Osteocyte (in vitro differentiated cells): ENCODE results near the gene ZNF790. TPM values are rescaled to one million over a fixed set of nuclear protein-coding genes. Genes with fewer than 3 reads are reported as not detected.
A peak's percentile ranks its signal among the peaks of the same experiment; 100 is the strongest.

Source experiments
- DNase-seq: peaks from one replicate; pipeline ENCODE4 v3.0.0; 2021; ENCODE audit warnings: mixed read lengths; ENCODE audit not compliant: unreplicated experiment; ENCODE audit errors: extremely low spot score
- H3K27ac Mint-ChIP-seq: one replicate; pipeline ENCODE4 v1.8.0; 2021; ENCODE audit warnings: mild to moderate bottlenecking, mixed read lengths; ENCODE audit not compliant: unreplicated experiment
- H3K27me3 Mint-ChIP-seq: one replicate; pipeline ENCODE4 v1.8.0; 2021; ENCODE audit warnings: mixed read lengths; ENCODE audit not compliant: unreplicated experiment
- H3K36me3 Mint-ChIP-seq: one replicate; pipeline ENCODE4 v1.8.0; 2021; ENCODE audit warnings: mixed read lengths; ENCODE audit not compliant: unreplicated experiment
- H3K4me1 Mint-ChIP-seq: one replicate; pipeline ENCODE4 v1.8.0; 2021; ENCODE audit warnings: mixed read lengths; ENCODE audit not compliant: unreplicated experiment
- H3K4me3 Mint-ChIP-seq: one replicate; pipeline ENCODE4 v1.8.0; 2021; ENCODE audit warnings: mild to moderate bottlenecking, moderate library complexity, mixed read lengths; ENCODE audit not compliant: unreplicated experiment
- H3K9me3 Mint-ChIP-seq: one replicate; pipeline ENCODE4 v1.8.0; 2021; ENCODE audit warnings: mixed read lengths; ENCODE audit not compliant: unreplicated experiment
- total RNA-seq: library from RNA; stranded (reverse); gene quantifications from 2 replicates; pipeline ENCODE4 v1.2.1, GENCODE V29; 2021
- TF ChIP-seq, protein P1 (sequence below): fragments of 200-600 bp; sonication (generic); IDR thresholded peaks from 2 replicates; pipeline ENCODE4 v1.5.0; 2021; ENCODE audit warnings: antibody characterized with exemption, mild to moderate bottlenecking, moderate library complexity

ZNF790 gene
- total RNA-seq, 1 donor from 2014 or later: 10.3 TPM

DNA sequence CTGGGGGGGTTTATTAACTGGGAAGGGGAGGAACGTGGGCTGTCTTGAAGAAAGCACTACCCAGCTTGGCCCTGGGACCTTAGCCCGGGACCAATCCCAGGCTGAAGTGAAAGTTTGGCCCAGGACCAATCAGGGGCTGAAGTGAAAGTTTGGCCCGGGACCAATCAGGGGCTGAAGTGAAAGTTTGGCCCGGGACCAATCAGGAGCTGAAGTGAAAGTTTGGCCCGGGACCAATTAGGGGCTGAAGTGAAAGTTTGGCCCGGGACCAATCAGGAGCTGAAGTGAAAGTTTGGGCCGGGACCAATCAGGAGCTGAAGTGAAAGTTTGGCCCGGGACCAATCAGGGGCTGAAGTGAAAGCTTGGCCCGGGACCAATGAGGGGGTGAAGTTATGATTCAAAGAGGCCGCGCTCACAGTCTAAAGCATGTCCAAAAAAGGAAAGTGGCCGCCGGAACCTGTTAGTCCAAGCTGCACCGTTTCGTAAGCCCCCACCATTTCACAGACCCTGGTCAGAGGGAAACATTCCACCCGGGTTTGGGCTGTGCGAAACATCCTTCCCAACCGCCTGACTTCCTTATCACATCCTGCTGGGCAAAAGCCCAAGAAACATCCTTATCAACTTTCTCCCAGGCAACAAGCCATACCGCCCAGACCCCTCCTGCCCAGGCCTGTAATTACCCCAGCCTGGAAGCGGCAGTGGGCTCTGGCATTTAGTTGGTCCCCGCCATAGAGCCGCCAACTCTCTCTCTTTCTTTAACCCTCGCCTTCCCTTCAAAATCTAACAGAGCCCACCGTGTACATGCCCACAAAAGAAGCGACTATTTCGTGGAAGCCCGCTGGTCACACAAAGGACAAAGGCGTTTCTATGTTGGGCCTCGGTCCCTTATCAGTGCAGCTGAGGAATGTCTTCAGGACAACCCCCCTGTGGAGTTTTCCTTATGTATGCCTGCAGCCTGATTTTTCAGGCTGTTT is 66.6 kb downstream of the ZNF790 start:
- Mint-ChIP-seq H3K27ac (peak overlapping the region; percentile 87), H3K27me3 (no peaks in the 10 kb centered on the region), H3K4me1 (peaks cover 24% of the 10 kb centered on the region), H3K36me3 (peaks cover 11% of the 10 kb centered on the region), H3K4me3 (peak overlapping the region; percentile 92), H3K9me3 (peaks cover 10% of the 10 kb centered on the region)
- DNase-seq: no peak
- TF ChIP-seq, protein P1, sequence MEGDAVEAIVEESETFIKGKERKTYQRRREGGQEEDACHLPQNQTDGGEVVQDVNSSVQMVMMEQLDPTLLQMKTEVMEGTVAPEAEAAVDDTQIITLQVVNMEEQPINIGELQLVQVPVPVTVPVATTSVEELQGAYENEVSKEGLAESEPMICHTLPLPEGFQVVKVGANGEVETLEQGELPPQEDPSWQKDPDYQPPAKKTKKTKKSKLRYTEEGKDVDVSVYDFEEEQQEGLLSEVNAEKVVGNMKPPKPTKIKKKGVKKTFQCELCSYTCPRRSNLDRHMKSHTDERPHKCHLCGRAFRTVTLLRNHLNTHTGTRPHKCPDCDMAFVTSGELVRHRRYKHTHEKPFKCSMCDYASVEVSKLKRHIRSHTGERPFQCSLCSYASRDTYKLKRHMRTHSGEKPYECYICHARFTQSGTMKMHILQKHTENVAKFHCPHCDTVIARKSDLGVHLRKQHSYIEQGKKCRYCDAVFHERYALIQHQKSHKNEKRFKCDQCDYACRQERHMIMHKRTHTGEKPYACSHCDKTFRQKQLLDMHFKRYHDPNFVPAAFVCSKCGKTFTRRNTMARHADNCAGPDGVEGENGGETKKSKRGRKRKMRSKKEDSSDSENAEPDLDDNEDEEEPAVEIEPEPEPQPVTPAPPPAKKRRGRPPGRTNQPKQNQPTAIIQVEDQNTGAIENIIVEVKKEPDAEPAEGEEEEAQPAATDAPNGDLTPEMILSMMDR: no peak

Other genes starting within 250 kb of the ZNF790 start
- gene ZNF382, start 233.1 kb downstream of the ZNF790 start, total RNA-seq: 13.2 and 15.0 TPM in 2 replicates
- gene ZNF461, start 171.6 kb downstream of the ZNF790 start, total RNA-seq: 10.3 and 10.7 TPM in 2 replicates
- gene ZNF567, start 150.8 kb downstream of the ZNF790 start, total RNA-seq: 5.6 and 6.6 TPM in 2 replicates
- gene ZNF850, start 65.6 kb downstream of the ZNF790 start, total RNA-seq: 2.8 and 3.6 TPM in 2 replicates
- 10.0 and 11.6 TPM in 2 replicates for gene ZNF345, start 12.5 kb upstream of the ZNF790 start, total RNA-seq
- gene ZNF829, start 77.9 kb upstream of the ZNF790 start, total RNA-seq: 3.2 and 3.4 TPM in 2 replicates
- 11.5 and 13.2 TPM in 2 replicates for gene ZNF568, start 77.9 kb upstream of the ZNF790 start, total RNA-seq
- 11.9 and 12.0 TPM in 2 replicates for gene ZNF420, start 240.0 kb upstream of the ZNF790 start, total RNA-seq